ENCODE results near the gene PHACTR1.

Gene PHACTR1

GRCh38 chr6:13012296-13012695, 295.7 kb downstream of the PHACTR1 start:
- ATAC-seq: no peak
- no peak for TF ChIP-seq TCF4 (CRISPR knock-in tag; IDR thresholded peaks at IDR 0.05; ENCODE audit: borderline replicate concordance)
- TF ChIP-seq PPARA (CRISPR knock-in tag; IDR thresholded peaks at IDR 0.05; ENCODE audit: borderline replicate concordance): no peak
- no peak for TF ChIP-seq POU6F1 (CRISPR knock-in tag; IDR thresholded peaks at IDR 0.05; ENCODE audit: borderline replicate concordance, low read depth)
- no peak for TF ChIP-seq CSDC2 (CRISPR knock-in tag; IDR thresholded peaks at IDR 0.05)
- TF ChIP-seq TSHZ2 (CRISPR knock-in tag; IDR thresholded peaks at IDR 0.05): no peak
- TF ChIP-seq BACH2 (CRISPR knock-in tag; IDR thresholded peaks at IDR 0.05; ENCODE audit: borderline replicate concordance): no peak
- TF ChIP-seq ZNF565 (CRISPR knock-in tag; conservative IDR thresholded peaks at IDR 0.05; ENCODE audit: low read depth): no peak

GRCh38 chr6:13012977-13013680, 296.6 kb downstream of the PHACTR1 start:
- ATAC-seq: no peak
- TF ChIP-seq ISL1 (CRISPR knock-in tag; IDR thresholded peaks at IDR 0.05) (no peak), ESRRG (CRISPR knock-in tag; IDR thresholded peaks at IDR 0.05) (no peak), ZNF8 (CRISPR knock-in tag; IDR thresholded peaks at IDR 0.05) (no peak), GLIS3 (CRISPR knock-in tag; IDR thresholded peaks at IDR 0.05) (no peak), ZNF565 (CRISPR knock-in tag; conservative IDR thresholded peaks at IDR 0.05; ENCODE audit: low read depth) (no peak), CSRNP3 (CRISPR knock-in tag; IDR thresholded peaks at IDR 0.05) (no peak), ZFP3 (CRISPR knock-in tag; IDR thresholded peaks at IDR 0.05) (no peak)

GRCh38 chr6:13013681-13014503, 297.3 kb downstream of the PHACTR1 start:
- ATAC-seq: peak; percentile 31; the same call in 1 of the 3 replicates
- no peak for TF ChIP-seq ZFP3 (CRISPR knock-in tag; IDR thresholded peaks at IDR 0.05)

- peak; percentile 71 for ATAC-seq
- TF ChIP-seq TSHZ2 (CRISPR knock-in tag; IDR thresholded peaks at IDR 0.05) (no peak), ZFP3 (CRISPR knock-in tag; IDR thresholded peaks at IDR 0.05) (no peak), ZNF565 (CRISPR knock-in tag; conservative IDR thresholded peaks at IDR 0.05; ENCODE audit: low read depth) (no peak), SNAI2 (CRISPR knock-in tag; IDR thresholded peaks at IDR 0.05) (no peak), CREB5 (CRISPR knock-in tag; IDR thresholded peaks at IDR 0.05; ENCODE audit: low read depth) (no peak)
These were observed 298.2 kb downstream of the PHACTR1 start for GRCh38 chr6:13014504-13015378.

Data from SK-N-SH treated with all-trans-retinoic acid at 6 μM for 48 hours (cell line).